Fibroblast of the aortic adventitia (primary cell): ENCODE measurements around the gene MTA1. TPM values are rescaled to one million over a fixed set of nuclear protein-coding genes. Genes with fewer than 3 reads are reported as not detected.

ENCODE experiments used
- DNase-seq: peaks from one replicate; pipeline ENCODE4 v3.0.0-alpha.2; 2010; ENCODE audit warnings: low read depth
- H3K4me3 ChIP-seq: 2 replicates; pipeline ENCODE4 v1.5.1; 2011; ENCODE audit warnings: low read depth, mild to moderate bottlenecking, control low read depth, low read length, moderate library complexity
- CTCF ChIP-seq: IDR thresholded peaks from 2 replicates; pipeline ENCODE4 v1.5.1; 2011; ENCODE audit warnings: mild to moderate bottlenecking, low read length, control low read depth, inconsistent platforms; ENCODE audit not compliant: insufficient read depth
- total RNA-seq: library from RNA; depleted of rRNA; stranded (reverse); fragments of >200 nt; gene quantifications from 2 replicates; pipeline ENCODE4 v1.2.3, GENCODE V29; 2012; ENCODE audit warnings: low replicate concordance

The MTA1 gene
- total RNA-seq, 1 donor = 44.4 TPM

GRCh38 chr14:105496831-105497591, 77.4 kb downstream of the MTA1 start:
- TF ChIP-seq CTCF = no peak
- no peak for DNase-seq

GRCh38 chr14:105497671-105498429, 78.2 kb downstream of the MTA1 start:
- no peak for TF ChIP-seq CTCF
- no peak overlapping the region for H3K4me3 ChIP-seq
- no peak for DNase-seq

More at GRCh38 chr14:105496831-105497591, 77.4 kb downstream of the MTA1 start:
- no peak overlapping the region for H3K4me3 ChIP-seq

GRCh38 chr14:105498430-105499255, 79.0 kb downstream of the MTA1 start:
- H3K4me3 ChIP-seq = no peak overlapping the region
- DNase-seq = no peak
- no peak for TF ChIP-seq CTCF

DNA sequence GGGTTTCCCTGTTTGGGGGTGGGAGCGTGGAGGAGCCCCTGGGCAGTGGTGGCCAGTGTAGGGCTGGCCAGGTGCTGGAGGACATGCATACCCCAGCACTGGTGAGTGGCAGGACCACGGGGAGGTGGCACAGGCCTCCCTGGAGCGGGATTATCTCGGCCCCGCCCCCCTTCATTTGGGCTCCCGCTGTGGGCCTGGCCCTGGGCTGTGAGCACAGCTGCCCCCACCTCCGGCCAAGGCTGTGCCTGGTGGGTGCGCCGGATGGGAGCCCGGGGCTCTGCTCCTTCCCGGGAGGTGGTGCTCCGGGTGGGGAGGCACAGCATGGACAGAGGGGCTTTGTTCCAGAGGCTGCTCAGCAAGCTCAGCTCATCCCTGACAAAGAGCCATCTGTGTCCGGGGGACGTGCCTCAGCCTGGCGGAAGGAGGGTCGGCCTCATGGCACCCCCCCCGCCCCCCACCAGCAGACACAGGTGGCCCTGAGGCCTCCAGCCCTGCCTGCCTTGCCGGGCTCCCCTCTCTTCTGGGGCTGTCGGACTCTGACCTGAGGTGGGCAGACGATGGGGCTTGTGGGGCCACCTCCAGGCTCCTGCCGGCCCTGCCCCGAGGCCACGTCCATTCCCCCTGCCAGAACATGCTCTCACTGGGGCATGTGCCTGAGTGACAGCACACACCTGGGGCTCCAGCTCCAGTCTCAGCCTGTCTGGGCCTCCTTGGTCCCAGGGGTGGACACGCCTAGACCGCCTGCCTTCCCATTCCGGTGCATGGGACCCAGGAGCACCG, 79.8 kb downstream of the MTA1 start:
- no peak for TF ChIP-seq CTCF
- no peak for DNase-seq

GRCh38 chr14:105500036-105500725, 80.6 kb downstream of the MTA1 start:
- no peak overlapping the region for H3K4me3 ChIP-seq
- TF ChIP-seq CTCF = no peak
- DNase-seq = no peak

More for the DNA sequence above, 79.8 kb downstream of the MTA1 start:
- no peak overlapping the region for H3K4me3 ChIP-seq
